Measurements from ENCODE around the gene LMTK2. TPM values are rescaled to one million over a fixed set of nuclear protein-coding genes. Genes with fewer than 3 reads are reported as not detected.

The LMTK2 gene
- total and polyA plus RNA-seq, 8 donors = 13.4 to 28.2 (median 16.6) TPM

DNA sequence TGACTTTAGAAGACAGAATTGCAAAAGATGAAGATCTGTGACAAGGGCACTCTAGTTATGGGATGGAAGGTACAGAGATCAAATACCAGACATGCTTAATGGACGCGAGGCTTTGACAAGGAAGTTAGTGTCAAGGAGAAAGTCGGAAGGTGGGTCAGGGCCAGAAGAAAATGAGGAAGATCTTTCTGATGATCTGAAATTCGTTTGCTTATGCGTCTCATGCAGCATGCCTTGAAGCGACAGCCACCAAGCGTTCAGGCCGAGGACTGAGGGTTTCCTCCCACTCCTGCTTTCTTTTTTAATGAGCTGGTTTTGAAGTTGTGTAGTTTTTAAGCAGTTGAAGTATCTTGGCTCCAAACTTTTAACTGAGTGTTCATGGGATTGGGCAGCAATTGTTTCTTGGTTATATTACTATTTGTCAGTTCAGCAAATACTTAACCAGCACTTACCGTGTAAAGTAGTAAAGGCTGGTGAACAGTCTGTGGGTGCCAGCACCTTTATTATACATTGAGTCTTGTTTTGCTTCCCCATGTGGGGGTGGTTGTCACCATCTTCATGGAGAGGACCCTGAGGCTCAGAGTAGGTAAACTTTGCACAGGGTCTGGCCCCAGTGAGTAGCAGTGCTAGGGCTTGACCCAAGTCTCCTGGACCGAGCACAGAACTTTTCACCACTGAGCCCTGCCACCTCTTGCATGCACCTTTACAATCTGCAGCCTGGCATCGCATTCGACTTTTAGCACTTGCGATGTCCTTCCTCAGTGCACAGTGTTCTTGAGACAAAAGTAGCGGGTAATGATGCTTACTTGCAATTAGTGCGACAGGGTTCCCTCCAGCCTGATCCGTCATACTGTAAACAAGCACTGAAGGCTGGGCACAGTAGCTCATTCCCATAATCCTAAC is 90.3 kb downstream of the LMTK2 start:
- H3K4me3 ChIP-seq = no peak overlapping the region
- peaks cover 0 to 49% of the 10 kb centered on the region in 2 donors for H3K36me3 ChIP-seq
- TF ChIP-seq, protein P1, sequence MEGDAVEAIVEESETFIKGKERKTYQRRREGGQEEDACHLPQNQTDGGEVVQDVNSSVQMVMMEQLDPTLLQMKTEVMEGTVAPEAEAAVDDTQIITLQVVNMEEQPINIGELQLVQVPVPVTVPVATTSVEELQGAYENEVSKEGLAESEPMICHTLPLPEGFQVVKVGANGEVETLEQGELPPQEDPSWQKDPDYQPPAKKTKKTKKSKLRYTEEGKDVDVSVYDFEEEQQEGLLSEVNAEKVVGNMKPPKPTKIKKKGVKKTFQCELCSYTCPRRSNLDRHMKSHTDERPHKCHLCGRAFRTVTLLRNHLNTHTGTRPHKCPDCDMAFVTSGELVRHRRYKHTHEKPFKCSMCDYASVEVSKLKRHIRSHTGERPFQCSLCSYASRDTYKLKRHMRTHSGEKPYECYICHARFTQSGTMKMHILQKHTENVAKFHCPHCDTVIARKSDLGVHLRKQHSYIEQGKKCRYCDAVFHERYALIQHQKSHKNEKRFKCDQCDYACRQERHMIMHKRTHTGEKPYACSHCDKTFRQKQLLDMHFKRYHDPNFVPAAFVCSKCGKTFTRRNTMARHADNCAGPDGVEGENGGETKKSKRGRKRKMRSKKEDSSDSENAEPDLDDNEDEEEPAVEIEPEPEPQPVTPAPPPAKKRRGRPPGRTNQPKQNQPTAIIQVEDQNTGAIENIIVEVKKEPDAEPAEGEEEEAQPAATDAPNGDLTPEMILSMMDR (IDR thresholded peaks at IDR 0.05) = no peak
- H3K4me1 ChIP-seq = peaks cover 0 to under 1% of the 10 kb centered on the region in 2 donors
- no peaks in the 10 kb centered on the region for H3K9me3 ChIP-seq
- no peaks in the 10 kb centered on the region for H3K27me3 ChIP-seq
- H3K27ac ChIP-seq = no peak overlapping the region
- DNase-seq = no peak
- intact Hi-C loops (cut with DNase I) = no loop called here
- peak; percentile 55 for ATAC-seq

DNA sequence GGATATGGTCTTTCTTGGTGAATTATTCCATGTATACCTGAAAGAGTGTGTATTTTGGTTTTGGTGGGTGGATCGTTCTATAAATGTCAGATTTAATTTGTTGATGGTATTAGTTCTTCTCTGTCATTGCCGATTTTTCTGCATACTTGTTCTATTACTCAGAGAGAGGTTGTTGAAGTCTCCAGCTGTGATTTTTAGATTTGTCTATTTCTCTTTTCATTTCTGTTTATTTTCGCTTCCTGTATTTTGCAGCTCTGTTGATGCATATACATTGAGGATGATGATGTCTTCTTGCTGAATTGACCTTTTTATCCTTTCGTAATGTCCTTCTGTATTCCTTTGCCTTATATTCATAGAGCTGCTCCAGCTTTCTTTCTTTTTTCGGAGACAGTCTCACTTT is 92.5 kb downstream of the LMTK2 start:
- ATAC-seq = no peak
- TF ChIP-seq, protein P1 (IDR thresholded peaks at IDR 0.05) = no peak

DNA sequence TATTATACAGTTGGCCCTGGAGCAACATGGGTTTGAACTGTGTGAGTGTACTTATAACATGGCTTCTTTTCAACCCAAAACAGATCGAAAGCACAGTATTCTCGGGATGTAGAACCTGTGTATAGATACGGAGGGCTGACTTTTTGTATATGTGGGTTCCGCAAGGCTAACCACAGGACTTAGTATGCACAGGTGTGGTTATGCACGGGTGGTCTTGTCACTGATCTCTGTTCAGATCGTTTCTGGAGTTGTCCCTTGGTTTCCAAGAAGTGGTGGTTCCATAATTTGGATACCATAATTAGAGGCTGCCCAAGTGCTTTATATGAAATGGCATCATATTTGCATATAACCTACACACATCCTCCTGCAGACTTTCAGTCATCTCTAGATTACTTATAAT is 93.7 kb downstream of the LMTK2 start:
- intact Hi-C loops (cut with DNase I) = no loop called here
- no peak overlapping the region for H3K27ac ChIP-seq
- peaks cover 0 to 39% of the 10 kb centered on the region in 2 donors for H3K36me3 ChIP-seq
- no peak overlapping the region for H3K4me3 ChIP-seq
- ATAC-seq = no peak
- H3K27me3 ChIP-seq = no peaks in the 10 kb centered on the region
- H3K9me3 ChIP-seq = no peaks in the 10 kb centered on the region
- TF ChIP-seq, protein P1 (IDR thresholded peaks at IDR 0.05) = no peak
- H3K4me1 ChIP-seq = peaks cover 0 to 12% of the 10 kb centered on the region in 2 donors
- DNase-seq = no peak

More for the DNA sequence above, 92.5 kb downstream of the LMTK2 start:
- H3K36me3 ChIP-seq = peaks cover 0 to 39% of the 10 kb centered on the region in 2 donors
- H3K27ac ChIP-seq = no peak overlapping the region
- no peak overlapping the region for H3K4me3 ChIP-seq
- no peaks in the 10 kb centered on the region for H3K9me3 ChIP-seq
- DNase-seq = no peak
- intact Hi-C loops (cut with DNase I) = no loop called here
- H3K27me3 ChIP-seq = no peaks in the 10 kb centered on the region
- H3K4me1 ChIP-seq = peaks cover 0 to 12% of the 10 kb centered on the region in 2 donors

DNA sequence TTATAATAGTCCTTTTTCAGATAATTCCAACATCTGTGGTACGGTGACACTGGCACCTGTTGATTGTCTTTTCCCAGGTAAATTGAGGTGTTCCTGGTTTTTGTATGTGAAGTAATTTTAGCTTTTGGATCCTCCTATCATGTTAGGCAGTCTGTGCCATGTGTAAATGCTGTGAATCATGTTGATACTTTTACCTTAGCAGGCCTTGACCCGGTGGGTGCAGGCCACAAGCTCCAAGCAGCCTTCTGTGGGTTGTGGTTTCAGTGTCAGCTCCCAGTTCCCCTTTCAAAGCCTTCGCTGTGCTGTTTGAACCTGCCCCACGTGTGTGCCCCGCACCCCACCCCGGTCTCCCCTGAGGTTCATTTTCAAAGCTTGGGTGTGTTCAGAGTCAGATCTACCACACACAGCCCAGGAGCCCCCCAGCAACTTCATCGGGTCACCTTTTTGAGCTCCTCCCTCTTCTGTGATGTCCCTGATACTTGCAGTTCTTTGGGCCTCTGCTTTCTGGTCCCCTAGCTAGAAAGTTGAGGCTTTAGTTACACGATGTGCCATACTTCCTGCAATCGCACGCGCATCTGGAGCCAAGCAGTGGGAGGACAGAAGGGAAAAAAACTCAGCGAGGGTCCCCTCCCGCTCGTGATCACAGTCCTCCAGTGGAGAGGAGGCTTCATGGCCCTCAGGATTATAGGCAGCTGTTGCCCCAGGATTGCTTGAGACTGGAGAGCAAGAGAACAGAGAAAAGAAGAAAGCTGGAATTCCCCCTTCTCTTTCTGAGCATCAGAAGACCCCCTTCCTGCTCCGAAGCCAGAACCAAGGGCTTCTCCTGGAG is 95.9 kb downstream of the LMTK2 start:
- Histone ChIP-seq H3K4me1 (peaks cover 0 to 12% of the 10 kb centered on the region in 2 donors), H3K27me3 (no peaks in the 10 kb centered on the region), H3K36me3 (peaks cover 0 to 46% of the 10 kb centered on the region in 2 donors), H3K27ac (no peak overlapping the region), H3K4me3 (no peak overlapping the region), H3K9me3 (no peaks in the 10 kb centered on the region)
- peak; percentile 21 for ATAC-seq
- TF ChIP-seq, protein P1 (IDR thresholded peaks at IDR 0.05) = no peak
- DNase-seq = no peak
- intact Hi-C loops (cut with DNase I) = no loop called here

Data from left lung (tissue), 10 donors.